Measurements from ENCODE around the gene CERKL. TPM values are rescaled to one million over a fixed set of nuclear protein-coding genes. Genes with fewer than 3 reads are reported as not detected.
A peak's percentile ranks its signal among the peaks of the same experiment; 100 is the strongest.

The CERKL gene
- total RNA-seq, 2 donors from 2014 or later: 0.07 TPM; not detected in 1

- Mint-ChIP-seq H3K27ac (no peak overlapping the region), H3K4me1 (ENCODE audit: low read depth) (peaks cover 16% of the 10 kb centered on the region), H3K9me3 (peaks cover 4 to 9% of the 10 kb centered on the region in 2 donors), H3K36me3 (ENCODE audit: insufficient read depth in 2 of 2) (peaks cover 0 to 9% of the 10 kb centered on the region in 2 donors), H3K4me3 (no peak overlapping the region), H3K27me3 (ENCODE audit: low read depth) (no peaks in the 10 kb centered on the region)
- DNase-seq: no peak
- no peak for ATAC-seq (replicated peaks in 1 of 2)
Observed at GRCh38 chr2:181607629-181608590, 49.0 kb downstream of the CERKL start.

GRCh38 chr2:181605889-181606837 lies 50.7 kb downstream of the CERKL start:
- no peak for DNase-seq
- no peak overlapping the region for H3K4me3 Mint-ChIP-seq
- peaks cover 0 to 9% of the 10 kb centered on the region in 2 donors for H3K36me3 Mint-ChIP-seq (ENCODE audit: insufficient read depth in 2 of 2)
- no peak for ATAC-seq (replicated peaks in 1 of 2)
- H3K9me3 Mint-ChIP-seq: peaks cover 4 to 9% of the 10 kb centered on the region in 2 donors
- peaks cover 16% of the 10 kb centered on the region for H3K4me1 Mint-ChIP-seq (ENCODE audit: low read depth)
- H3K27ac Mint-ChIP-seq: peak overlapping the region; percentile 27
- H3K27me3 Mint-ChIP-seq (ENCODE audit: low read depth): no peaks in the 10 kb centered on the region

GRCh38 chr2:181602017-181602416 lies 54.9 kb downstream of the CERKL start:
- H3K9me3 Mint-ChIP-seq: peaks cover 6 to 9% of the 10 kb centered on the region in 2 donors
- no peak overlapping the region for H3K27ac Mint-ChIP-seq
- H3K4me3 Mint-ChIP-seq: no peak overlapping the region
- ATAC-seq (replicated peaks in 1 of 2) (no peak), DNase-seq (no peak)
- no peaks in the 10 kb centered on the region for H3K4me1 Mint-ChIP-seq (ENCODE audit: low read depth)
- H3K36me3 Mint-ChIP-seq (ENCODE audit: insufficient read depth in 2 of 2): peaks cover 0 to 9% of the 10 kb centered on the region in 2 donors
- no peaks in the 10 kb centered on the region for H3K27me3 Mint-ChIP-seq (ENCODE audit: low read depth)

- Mint-ChIP-seq H3K27me3 (ENCODE audit: low read depth) (no peaks in the 10 kb centered on the region), H3K4me1 (ENCODE audit: low read depth) (no peaks in the 10 kb centered on the region), H3K4me3 (no peak overlapping the region), H3K27ac (no peak overlapping the region), H3K36me3 (ENCODE audit: insufficient read depth in 2 of 2) (no peaks in the 10 kb centered on the region), H3K9me3 (peaks cover 0 to 2% of the 10 kb centered on the region in 2 donors)
- DNase-seq (no peak), ATAC-seq (replicated peaks in 1 of 2) (no peak)
Observed at GRCh38 chr2:181596556-181596955, 60.3 kb downstream of the CERKL start.

GRCh38 chr2:181594322-181594721 lies 62.6 kb downstream of the CERKL start:
- DNase-seq (no peak), ATAC-seq (replicated peaks in 1 of 2) (no peak)
- H3K27me3 Mint-ChIP-seq (ENCODE audit: low read depth): no peaks in the 10 kb centered on the region
- no peaks in the 10 kb centered on the region for H3K36me3 Mint-ChIP-seq (ENCODE audit: insufficient read depth in 2 of 2)
- H3K9me3 Mint-ChIP-seq: peaks cover 0 to 2% of the 10 kb centered on the region in 2 donors
- no peaks in the 10 kb centered on the region for H3K4me1 Mint-ChIP-seq (ENCODE audit: low read depth)
- no peak overlapping the region for H3K27ac Mint-ChIP-seq
- no peak overlapping the region for H3K4me3 Mint-ChIP-seq

- Mint-ChIP-seq H3K36me3 (ENCODE audit: insufficient read depth in 2 of 2) (no peaks in the 10 kb centered on the region), H3K4me1 (ENCODE audit: low read depth) (peaks cover 15% of the 10 kb centered on the region), H3K9me3 (no peaks in the 10 kb centered on the region), H3K27ac (no peak overlapping the region), H3K27me3 (ENCODE audit: low read depth) (no peaks in the 10 kb centered on the region), H3K4me3 (no peak overlapping the region)
- ATAC-seq (replicated peaks in 1 of 2): no peak
- no peak for DNase-seq
Observed at GRCh38 chr2:181589779-181590178, 67.1 kb downstream of the CERKL start.

- ATAC-seq (replicated peaks in 1 of 2): no peak
- Mint-ChIP-seq H3K27ac (no peak overlapping the region), H3K9me3 (no peaks in the 10 kb centered on the region), H3K4me1 (ENCODE audit: low read depth) (peaks cover 15% of the 10 kb centered on the region), H3K27me3 (ENCODE audit: low read depth) (no peaks in the 10 kb centered on the region), H3K4me3 (no peak overlapping the region), H3K36me3 (ENCODE audit: insufficient read depth in 2 of 2) (no peaks in the 10 kb centered on the region)
- DNase-seq: no peak
Observed at GRCh38 chr2:181588546-181588945, 68.4 kb downstream of the CERKL start.

GRCh38 chr2:181586569-181587081 lies 70.3 kb downstream of the CERKL start:
- H3K4me1 Mint-ChIP-seq (ENCODE audit: low read depth): peaks cover 15% of the 10 kb centered on the region
- H3K4me3 Mint-ChIP-seq: no peak overlapping the region
- H3K36me3 Mint-ChIP-seq (ENCODE audit: insufficient read depth in 2 of 2): no peaks in the 10 kb centered on the region
- no peaks in the 10 kb centered on the region for H3K9me3 Mint-ChIP-seq
- no peak overlapping the region for H3K27ac Mint-ChIP-seq
- no peaks in the 10 kb centered on the region for H3K27me3 Mint-ChIP-seq (ENCODE audit: low read depth)
- ATAC-seq (replicated peaks in 1 of 2) (no peak), DNase-seq (no peak)

- DNase-seq (no peak), ATAC-seq (replicated peaks in 1 of 2) (no peak)
- H3K27me3 Mint-ChIP-seq (ENCODE audit: low read depth): no peaks in the 10 kb centered on the region
- H3K4me3 Mint-ChIP-seq: no peak overlapping the region
- H3K9me3 Mint-ChIP-seq: no peaks in the 10 kb centered on the region
- no peak overlapping the region for H3K27ac Mint-ChIP-seq
- H3K4me1 Mint-ChIP-seq (ENCODE audit: low read depth): peaks cover 15% of the 10 kb centered on the region
- no peaks in the 10 kb centered on the region for H3K36me3 Mint-ChIP-seq (ENCODE audit: insufficient read depth in 2 of 2)
Observed at GRCh38 chr2:181585732-181586131, 71.2 kb downstream of the CERKL start.

GRCh38 chr2:181581534-181581933 lies 75.4 kb downstream of the CERKL start:
- ATAC-seq (replicated peaks in 1 of 2): no peak
- Mint-ChIP-seq H3K4me3 (no peak overlapping the region), H3K9me3 (no peaks in the 10 kb centered on the region), H3K27me3 (ENCODE audit: low read depth) (no peaks in the 10 kb centered on the region), H3K36me3 (ENCODE audit: insufficient read depth in 2 of 2) (no peaks in the 10 kb centered on the region), H3K4me1 (ENCODE audit: low read depth) (peaks cover 10% of the 10 kb centered on the region), H3K27ac (no peak overlapping the region)
- no peak for DNase-seq

- H3K4me3 Mint-ChIP-seq: no peak overlapping the region
- DNase-seq: no peak
- H3K9me3 Mint-ChIP-seq: no peaks in the 10 kb centered on the region
- H3K4me1 Mint-ChIP-seq (ENCODE audit: low read depth): no peaks in the 10 kb centered on the region
- no peak for ATAC-seq (replicated peaks in 1 of 2)
- H3K36me3 Mint-ChIP-seq (ENCODE audit: insufficient read depth in 2 of 2): no peaks in the 10 kb centered on the region
- H3K27me3 Mint-ChIP-seq (ENCODE audit: low read depth): peaks cover 6% of the 10 kb centered on the region
- H3K27ac Mint-ChIP-seq: no peak overlapping the region
Observed at GRCh38 chr2:181578829-181579228, 78.1 kb downstream of the CERKL start.

GRCh38 chr2:181576431-181576830 lies 80.5 kb downstream of the CERKL start:
- ATAC-seq (replicated peaks in 1 of 2) (no peak), DNase-seq (no peak)
- Mint-ChIP-seq H3K27me3 (ENCODE audit: low read depth) (peaks cover 6% of the 10 kb centered on the region), H3K36me3 (ENCODE audit: insufficient read depth in 2 of 2) (no peaks in the 10 kb centered on the region), H3K27ac (no peak overlapping the region), H3K4me1 (ENCODE audit: low read depth) (no peaks in the 10 kb centered on the region), H3K9me3 (no peaks in the 10 kb centered on the region), H3K4me3 (no peak overlapping the region)

GRCh38 chr2:181575650-181576025 lies 81.3 kb downstream of the CERKL start:
- Mint-ChIP-seq H3K4me1 (ENCODE audit: low read depth) (no peaks in the 10 kb centered on the region), H3K9me3 (no peaks in the 10 kb centered on the region), H3K27me3 (ENCODE audit: low read depth) (peaks cover 6% of the 10 kb centered on the region), H3K36me3 (ENCODE audit: insufficient read depth in 2 of 2) (no peaks in the 10 kb centered on the region), H3K4me3 (no peak overlapping the region), H3K27ac (no peak overlapping the region)
- ATAC-seq (replicated peaks in 1 of 2): no peak
- DNase-seq: no peak
